HCT116 (cell line): Measurements from ENCODE around the gene COBL. TPM values are rescaled to one million over a fixed set of nuclear protein-coding genes. Genes with fewer than 3 reads are reported as not detected.

Source experiments
- ATAC-seq: fragments of 200-7000 bp; cut with Tn5 transposase; 2 replicates; pipeline ENCODE4 v1.9.1; 2020; ENCODE audit warnings: mild to moderate bottlenecking, moderate library complexity
- BruUV-seq: library from RNA; stranded (reverse); fragments of 400-500 nt; replicated peaks from 2 replicates; lab custom pipeline; 2021; lab: Mats Ljungman, UMichigan
- CTCF ChIA-PET: fragments of 300-600 bp; sonication (Branson Sonifier 250); formaldehyde crosslinking; loops from one replicate; lab custom pipeline; 2021; ENCODE audit warnings: antibody characterized with exemption; lab: Charles Lee
- POLR2A ChIA-PET: fragments of 300-600, 350-600 bp; sonication (Branson Sonifier 250); formaldehyde crosslinking; loops from one replicate; lab custom pipeline; 2021; ENCODE audit warnings: antibody characterized with exemption; lab: Charles Lee
- RAD21 ChIA-PET, 2 experiments: fragments of 300-600 bp; sonication (Branson Sonifier 250); formaldehyde crosslinking; loops; one replicate each; lab custom pipeline; 2023; ENCODE audit warnings: low total read pairs in 2 of 2; ENCODE audit not compliant: uncharacterized antibody in 2 of 2, unreplicated experiment in 2 of 2, low non-redundant PET in 1 of 2; lab: Charles Lee
- DNase-seq: peaks from one replicate; pipeline ENCODE4 v3.0.0-alpha.2; 2010; ENCODE audit warnings: low read depth, low spot score
- H2AFZ ChIP-seq: fragments of 200-600 bp; shearing (Covaris generic), sonication (generic); 2 replicates; pipeline ENCODE4 v1.6.1; 2017; ENCODE audit warnings: low read depth, mixed run types, mixed read lengths, antibody characterized with exemption, low read length; ENCODE audit not compliant: poor library complexity, severe bottlenecking
- H3K27ac ChIP-seq: 2 replicates; pipeline ENCODE4 v1.5.1; 2012; ENCODE audit warnings: low read depth, low read length
- H3K27me3 ChIP-seq: fragments of 200-600 bp; sonication (generic); 2 replicates; pipeline ENCODE4 v1.6.1; 2016; ENCODE audit warnings: mixed run types, low read length, mixed read lengths; ENCODE audit not compliant: insufficient read depth
- H3K36me3 ChIP-seq, 2 experiments: fragments of 200-500 bp in 1 of 2; fragments of 200-600 bp in 1 of 2; sonication (Bioruptor generic) in 1 of 2; sonication (generic) in 1 of 2; 2 replicates each; pipeline versions ENCODE4 v1.5.1 to v1.6.1; 2014 to 2016; ENCODE audit warnings: low read length in 2 of 2, inconsistent platforms in 1 of 2, mixed read lengths in 1 of 2, mixed run types in 1 of 2; ENCODE audit not compliant: insufficient read depth in 2 of 2, control insufficient read depth in 1 of 2
- H3K4me1 ChIP-seq, 2 experiments: fragments of 200-600 bp in 1 of 2; sonication (generic) in 1 of 2; 2 replicates each; pipeline versions ENCODE4 v1.5.1 to v1.6.1; 2012 to 2017; ENCODE audit warnings: low read length in 2 of 2, inconsistent platforms in 1 of 2, mild to moderate bottlenecking in 1 of 2, mixed read lengths in 1 of 2, mixed run types in 1 of 2, moderate library complexity in 1 of 2; ENCODE audit not compliant: insufficient read depth in 2 of 2, control insufficient read depth in 1 of 2
- H3K4me2 ChIP-seq: fragments of 200-600 bp; sonication (generic); 2 replicates; pipeline ENCODE4 v1.6.1; 2017; ENCODE audit warnings: mixed run types, low read length, mixed read lengths
- H3K4me3 ChIP-seq, 2 experiments: fragments of 200-600 bp in 1 of 2; sonication (generic) in 1 of 2; replicated peaks in 1 of 2; 2 replicates each; pipeline ENCODE4 v1.5.1; 2011 to 2016; ENCODE audit warnings: low read length in 2 of 2, control low read depth in 1 of 2, low read depth in 1 of 2, mild to moderate bottlenecking in 1 of 2, mixed read lengths in 1 of 2, mixed run types in 1 of 2
- H3K79me2 ChIP-seq: fragments of 200-600 bp; sonication (generic); 2 replicates; pipeline ENCODE4 v1.6.1; 2017; ENCODE audit warnings: mild to moderate bottlenecking, mixed run types, low read length, moderate library complexity, mixed read lengths; ENCODE audit not compliant: insufficient read depth
- H3K9ac ChIP-seq: fragments of 200-600 bp; sonication (generic); 2 replicates; pipeline ENCODE4 v1.6.1; 2016; ENCODE audit warnings: low read length, mixed read lengths
- H3K9me2 ChIP-seq: fragments of 200-600 bp; sonication (generic), shearing (Covaris generic); 2 replicates; pipeline ENCODE4 v1.6.1; 2017; ENCODE audit warnings: mixed run types, mild to moderate bottlenecking, moderate library complexity; ENCODE audit not compliant: insufficient read depth
- H3K9me3 ChIP-seq, 2 experiments: fragments of 200-500 bp in 1 of 2; fragments of 200-600 bp in 1 of 2; sonication (Bioruptor generic) in 1 of 2; sonication (generic) in 1 of 2; 2 replicates each; pipeline ENCODE4 v1.6.1; 2014 to 2017; ENCODE audit warnings: low read length in 2 of 2, mixed read lengths in 2 of 2, inconsistent platforms in 1 of 2, low read depth in 1 of 2, mild to moderate bottlenecking in 1 of 2, mixed run types in 1 of 2, moderate library complexity in 1 of 2; ENCODE audit not compliant: control insufficient read depth in 1 of 2, insufficient read depth in 1 of 2
- H4K20me1 ChIP-seq: fragments of 200-600 bp; sonication (generic), shearing (Covaris generic); 2 replicates; pipeline ENCODE4 v1.6.1; 2017; ENCODE audit warnings: mixed run types, mild to moderate bottlenecking, moderate library complexity; ENCODE audit not compliant: insufficient read depth
- ATF3 ChIP-seq: IDR thresholded peaks from 2 replicates; pipeline ENCODE4 v1.6.1; 2012
- CBX3 ChIP-seq: IDR thresholded peaks from 2 replicates; pipeline ENCODE4 v1.6.1; 2012; ENCODE audit warnings: low read depth
- CTCF ChIP-seq, 3 experiments: fragments of 200-600 bp in 1 of 3; sonication (generic) in 1 of 3; IDR thresholded peaks in 2 of 3; conservative IDR thresholded peaks in 1 of 3; 2 replicates each; pipeline ENCODE4 v1.5.1; 2012 to 2017; ENCODE audit warnings: low read depth in 2 of 3, low read length in 2 of 3, antibody characterized with exemption in 1 of 3, borderline replicate concordance in 1 of 3, control low read depth in 1 of 3, mild to moderate bottlenecking in 1 of 3, mixed read lengths in 1 of 3, mixed run types in 1 of 3, moderate library complexity in 1 of 3; ENCODE audit not compliant: insufficient read depth in 1 of 3
- EZH2 ChIP-seq: fragments of 200-600 bp; sonication (generic); IDR thresholded peaks from 2 replicates; pipeline ENCODE4 v1.6.1; 2017; ENCODE audit warnings: antibody characterized with exemption, mixed run types
- EZH2phosphoT487 ChIP-seq: fragments of 200-600 bp; IDR thresholded peaks from 2 replicates; pipeline ENCODE4 v1.6.1; 2018; ENCODE audit warnings: antibody characterized with exemption, borderline replicate concordance
- JUND ChIP-seq: IDR thresholded peaks from 2 replicates; pipeline ENCODE4 v1.6.1; 2012
- POLR2A ChIP-seq: IDR thresholded peaks from 2 replicates; pipeline ENCODE4 v1.7.0; 2011; ENCODE audit warnings: borderline replicate concordance; ENCODE audit not compliant: insufficient read depth, insufficient read length; ENCODE audit errors: extremely low read depth
- POLR2AphosphoS5 ChIP-seq: IDR thresholded peaks from 2 replicates; pipeline ENCODE4 v1.6.1; 2011; ENCODE audit warnings: mild to moderate bottlenecking, low read depth, low read length, moderate library complexity
- REST ChIP-seq: IDR thresholded peaks from 2 replicates; pipeline ENCODE4 v1.6.1; 2012; ENCODE audit warnings: low read depth
- SIN3A ChIP-seq: IDR thresholded peaks from 2 replicates; pipeline ENCODE4 v1.6.1; 2012; ENCODE audit warnings: low read depth
- SP1 ChIP-seq: IDR thresholded peaks from 2 replicates; pipeline ENCODE4 v1.6.1; 2012; ENCODE audit warnings: low read depth
- YY1 ChIP-seq: IDR thresholded peaks from 2 replicates; pipeline ENCODE4 v1.6.1; 2011; ENCODE audit warnings: low read length, low read depth, moderate library complexity, mild to moderate bottlenecking; ENCODE audit not compliant: insufficient replicate concordance; ENCODE audit errors: extremely low read depth
- ZFX ChIP-seq: fragments of 450-650 bp; IDR thresholded peaks from 2 replicates; pipeline ENCODE4 v1.6.1; 2017
- ZNF274 ChIP-seq: fragments of 200-500 bp; sonication (Bioruptor generic); IDR thresholded peaks from 2 replicates; pipeline ENCODE4 v1.6.1; 2014; ENCODE audit warnings: mild to moderate bottlenecking, low read depth, low read length, inconsistent platforms
- intact Hi-C: fragments of 100-400 bp; cut with micrococcal nuclease; formaldehyde crosslinking; loops from 2 replicates; pipeline ENCODE4 v1.10.0; 2022
- total RNA-seq: library from RNA; stranded (reverse); gene quantifications from one replicate; pipeline ENCODE4 v1.2.1, GENCODE V29; 2021; ENCODE audit not compliant: unreplicated experiment
- TF ChIP-seq, protein P1 (sequence below): IDR thresholded peaks from 2 replicates; pipeline ENCODE4 v1.6.1; 2011; ENCODE audit warnings: mild to moderate bottlenecking, low read length, moderate library complexity; ENCODE audit not compliant: insufficient replicate concordance; ENCODE audit errors: extremely low read depth
- TF ChIP-seq, protein P2 (sequence below): IDR thresholded peaks from 2 replicates; pipeline ENCODE4 v1.6.1; 2012

Gene COBL
- total RNA-seq, 1 experiment from 2014 or later, result 19.3 TPM

DNA sequence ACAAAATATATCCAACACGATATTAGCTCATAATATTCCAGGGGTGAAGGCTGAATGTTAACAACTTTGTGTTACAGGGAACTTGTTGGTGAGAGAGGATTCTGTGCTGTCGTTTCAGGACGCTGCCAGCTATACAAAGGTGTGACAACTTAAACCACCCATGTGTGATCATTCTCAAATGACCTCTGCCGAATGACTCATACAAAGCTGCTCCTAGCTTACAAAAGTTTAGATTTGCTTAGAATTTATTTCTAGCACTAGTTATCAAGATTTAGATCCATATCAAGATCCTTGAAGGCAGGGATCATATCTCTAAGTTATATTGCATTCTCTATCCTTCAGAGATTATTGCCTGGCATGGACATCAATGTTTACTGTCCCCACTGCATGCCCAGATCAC is 65.3 kb downstream of the COBL start (continued):
- TF ChIP-seq, protein P1, sequence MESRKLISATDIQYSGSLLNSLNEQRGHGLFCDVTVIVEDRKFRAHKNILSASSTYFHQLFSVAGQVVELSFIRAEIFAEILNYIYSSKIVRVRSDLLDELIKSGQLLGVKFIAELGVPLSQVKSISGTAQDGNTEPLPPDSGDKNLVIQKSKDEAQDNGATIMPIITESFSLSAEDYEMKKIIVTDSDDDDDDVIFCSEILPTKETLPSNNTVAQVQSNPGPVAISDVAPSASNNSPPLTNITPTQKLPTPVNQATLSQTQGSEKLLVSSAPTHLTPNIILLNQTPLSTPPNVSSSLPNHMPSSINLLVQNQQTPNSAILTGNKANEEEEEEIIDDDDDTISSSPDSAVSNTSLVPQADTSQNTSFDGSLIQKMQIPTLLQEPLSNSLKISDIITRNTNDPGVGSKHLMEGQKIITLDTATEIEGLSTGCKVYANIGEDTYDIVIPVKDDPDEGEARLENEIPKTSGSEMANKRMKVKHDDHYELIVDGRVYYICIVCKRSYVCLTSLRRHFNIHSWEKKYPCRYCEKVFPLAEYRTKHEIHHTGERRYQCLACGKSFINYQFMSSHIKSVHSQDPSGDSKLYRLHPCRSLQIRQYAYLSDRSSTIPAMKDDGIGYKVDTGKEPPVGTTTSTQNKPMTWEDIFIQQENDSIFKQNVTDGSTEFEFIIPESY, result no peak

- CTCF ChIA-PET, result interaction anchor here (1.2 to 1.5 kb wide), 2 partner anchors 88 to 117 kb away, joined by 3 to 7 read pairs; no protein-coding TSS in a partner anchor
- Histone ChIP-seq H3K9me2 (no peaks in the 10 kb centered on the region), H3K4me2 (peak overlapping the region; percentile 61; the same call in 1 of the 2 replicates), H3K27me3 (no peaks in the 10 kb centered on the region), H3K9me3 (no peaks in the 10 kb centered on the region), H3K4me1 (peaks cover 19 to 39% of the 10 kb centered on the region in 2 experiments), H3K9ac (no peak overlapping the region), H4K20me1 (no peaks in the 10 kb centered on the region), H3K36me3 (no peaks in the 10 kb centered on the region), H3K4me3 (no peak overlapping the region), H3K79me2 (no peaks in the 10 kb centered on the region), H2AFZ (no peak overlapping the region), H3K27ac (no peak overlapping the region)
- intact Hi-C loops, result loop anchor here (5.0 kb wide), 1 partner anchor 117 kb away; no protein-coding TSS in a partner anchor
- ATAC-seq (no peak), DNase-seq (no peak)
- TF ChIP-seq, protein P2, sequence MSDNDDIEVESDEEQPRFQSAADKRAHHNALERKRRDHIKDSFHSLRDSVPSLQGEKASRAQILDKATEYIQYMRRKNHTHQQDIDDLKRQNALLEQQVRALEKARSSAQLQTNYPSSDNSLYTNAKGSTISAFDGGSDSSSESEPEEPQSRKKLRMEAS, result no peak
- TF ChIP-seq JUND (no peak), POLR2AphosphoS5 (no peak), SIN3A (no peak), ATF3 (no peak), ZNF274 (no peak), CBX3 (no peak), SP1 (no peak), REST (no peak), EZH2 (no peak), YY1 (no peak), POLR2A (no peak), CTCF (IDR thresholded peaks at IDR 0.05 in 2 of 3, conservative IDR thresholded peaks at IDR 0.05 in 1 of 3; ENCODE audit: borderline replicate concordance in 1 of 3, insufficient read depth in 1 of 3, low read depth in 2 of 3, low read length in 2 of 3) (no peak), ZFX (no peak), EZH2phosphoT487 (no peak)
- POLR2A ChIA-PET, result no interaction called here
- RAD21 ChIA-PET, result no interaction called here
- no TSS peak for BruUV-seq
Measured at GRCh38 chr7:51250512-51250911, 66.1 kb downstream of the COBL start.
